GM23248 (cell line): Measurements from ENCODE around the gene NRP1. TPM values are rescaled to one million over a fixed set of nuclear protein-coding genes. Genes with fewer than 3 reads are reported as not detected.

Experiments used
- DNase-seq: peaks from one replicate; pipeline ENCODE4 v3.0.0-alpha.2; 2015
- H2AFZ ChIP-seq: fragments of 200-600 bp; sonication (generic); 2 replicates; pipeline ENCODE4 v1.6.1; 2016; ENCODE audit warnings: antibody characterized with exemption
- H3F3A ChIP-seq: fragments of 200-600 bp; sonication (generic); 2 replicates; pipeline ENCODE4 v1.6.1; 2016; ENCODE audit warnings: mild to moderate bottlenecking, antibody characterized with exemption, mixed run types; ENCODE audit not compliant: insufficient read depth
- H3K27ac ChIP-seq: fragments of 200-600 bp; sonication (generic); 2 replicates; pipeline ENCODE4 v1.5.1; 2016; ENCODE audit warnings: mild to moderate bottlenecking
- H3K27me3 ChIP-seq: fragments of 200-600 bp; sonication (generic); replicated peaks from 2 replicates; pipeline ENCODE4 v1.6.1; 2016; ENCODE audit warnings: mild to moderate bottlenecking; ENCODE audit not compliant: insufficient read depth
- H3K36me3 ChIP-seq: fragments of 200-600 bp; sonication (generic); 2 replicates; pipeline ENCODE4 v1.6.1; 2016; ENCODE audit warnings: low read depth, mild to moderate bottlenecking
- H3K4me1 ChIP-seq: fragments of 200-600 bp; sonication (generic); 2 replicates; pipeline ENCODE4 v1.6.1; 2016; ENCODE audit warnings: mild to moderate bottlenecking; ENCODE audit not compliant: insufficient read depth
- H3K4me2 ChIP-seq: fragments of 200-600 bp; sonication (generic); one replicate; pipeline ENCODE4 v1.6.1; 2016; ENCODE audit warnings: mild to moderate bottlenecking; ENCODE audit not compliant: unreplicated experiment
- H3K4me3 ChIP-seq: fragments of 200-600 bp; sonication (generic); 2 replicates; pipeline ENCODE4 v1.5.1; 2016; ENCODE audit warnings: mild to moderate bottlenecking
- H3K79me2 ChIP-seq: fragments of 200-600 bp; sonication (generic); 2 replicates; pipeline ENCODE4 v1.6.1; 2016; ENCODE audit warnings: mild to moderate bottlenecking; ENCODE audit not compliant: insufficient read depth
- H3K9ac ChIP-seq: fragments of 200-600 bp; sonication (generic); 2 replicates; pipeline ENCODE4 v1.6.1; 2016; ENCODE audit warnings: mild to moderate bottlenecking
- H3K9me2 ChIP-seq: fragments of 200-600 bp; sonication (generic); 2 replicates; pipeline ENCODE4 v1.6.1; 2016; ENCODE audit warnings: mixed run types, mild to moderate bottlenecking, moderate library complexity; ENCODE audit not compliant: insufficient read depth
- H3K9me3 ChIP-seq: fragments of 200-600 bp; sonication (generic); one replicate; pipeline ENCODE4 v1.6.1; 2017; ENCODE audit warnings: low read depth
- H4K20me1 ChIP-seq: fragments of 200-600 bp; sonication (generic); 2 replicates; pipeline ENCODE4 v1.6.0; 2016; ENCODE audit not compliant: insufficient read depth
- EZH2 ChIP-seq: fragments of 200-600 bp; sonication (generic); IDR thresholded peaks from 2 replicates; pipeline ENCODE4 v1.6.1; 2018; ENCODE audit warnings: antibody characterized with exemption, mild to moderate bottlenecking; ENCODE audit not compliant: insufficient read depth, poor library complexity, severe bottlenecking
- EZH2phosphoT487 ChIP-seq: fragments of 200-600 bp; sonication (generic); IDR thresholded peaks from 2 replicates; pipeline ENCODE4 v1.6.1; 2018; ENCODE audit warnings: antibody characterized with exemption, moderate library complexity, mild to moderate bottlenecking, low read depth; ENCODE audit not compliant: insufficient read depth
- WGBS, 2 experiments: methylation state at CpG; one replicate each; pipeline ENCODE4 v1.1.6; 2015 to 2017; ENCODE audit warnings: low lambda C conversion rate in 2 of 2, low coverage in 1 of 2; ENCODE audit errors: missing lambda C conversion rate in 2 of 2; 5-methylcytosine and 5-hydroxymethylcytosine counted together
- in situ Hi-C: fragments of 300-500 bp; cut with MboI; formaldehyde crosslinking; loops from 2 replicates; pipeline ENCODE4 v1.15.0; 2020
- polyA plus RNA-seq: library from polyadenylated mRNA; unstranded; fragments of >200 nt; fragmentation: Nextera tagmentation; extraction: Ambion mirVana; gene quantifications from 2 replicates; pipeline ENCODE4 v1.2.1, GENCODE V29; 2016
- total RNA-seq: library from RNA; depleted of rRNA; stranded (reverse); fragments of >200 nt; shearing (Covaris generic); gene quantifications from 2 replicates; pipeline ENCODE4 v1.2.3, GENCODE V29; 2014

Gene NRP1
- total and polyA plus RNA-seq, 2 experiments from 2014 or later, result 152 to 175 TPM

DNA sequence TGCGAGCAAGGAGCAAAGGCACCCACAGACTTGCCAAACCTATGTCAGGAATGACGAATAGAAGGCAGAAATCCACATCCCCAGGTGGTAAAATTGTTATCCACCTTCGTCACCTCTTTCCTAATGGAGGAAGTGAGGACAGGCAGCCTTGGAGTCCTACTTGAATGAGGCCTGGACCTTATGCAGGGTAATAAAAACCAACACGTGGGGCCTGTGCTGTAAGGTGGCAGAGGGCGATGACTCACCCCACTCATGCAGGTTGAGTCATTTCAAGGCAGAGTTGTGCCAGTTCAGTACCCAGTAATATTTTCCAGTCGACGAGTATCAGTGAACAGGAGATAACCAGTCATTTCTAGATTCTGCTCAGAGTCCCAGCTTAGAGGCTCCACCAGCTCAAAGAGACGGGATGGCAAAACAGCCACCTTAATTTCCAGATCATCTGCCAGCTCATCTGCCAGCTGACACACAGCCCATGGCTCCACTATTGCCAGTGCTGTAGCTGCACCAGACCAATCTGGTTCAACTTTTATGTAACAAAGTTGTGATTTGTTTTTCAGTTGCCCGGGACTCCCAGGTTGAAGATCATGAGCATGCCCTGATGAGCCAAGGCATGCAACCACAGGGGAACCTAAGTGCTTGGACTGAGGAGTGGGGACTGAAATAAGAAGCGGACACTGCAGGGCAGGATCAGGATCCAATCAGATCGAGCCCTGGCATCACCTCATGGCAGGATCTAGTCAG is 200.3 kb downstream of the NRP1 start:
- in situ Hi-C loops, result no loop called here
- Histone ChIP-seq H3K27ac (peak overlapping the region; percentile 48), H4K20me1 (no peaks in the 10 kb centered on the region), H3K4me3 (no peak overlapping the region), H3K4me1 (peaks cover 49% of the 10 kb centered on the region), H2AFZ (no peak overlapping the region), H3K79me2 (no peaks in the 10 kb centered on the region), H3K4me2 (no peak overlapping the region), H3K9ac (no peak overlapping the region), H3F3A (peaks cover 39% of the 10 kb centered on the region), H3K9me3 (no peaks in the 10 kb centered on the region), H3K9me2 (no peaks in the 10 kb centered on the region), H3K27me3 (no peaks in the 10 kb centered on the region), H3K36me3 (no peaks in the 10 kb centered on the region)
- TF ChIP-seq EZH2phosphoT487, result no peak
- TF ChIP-seq EZH2, result no peak
- peak; percentile 95 for DNase-seq
- WGBS, 2 experiments, result 61 to 62% methylated on average over 11 of the region's 11 CpGs

DNA sequence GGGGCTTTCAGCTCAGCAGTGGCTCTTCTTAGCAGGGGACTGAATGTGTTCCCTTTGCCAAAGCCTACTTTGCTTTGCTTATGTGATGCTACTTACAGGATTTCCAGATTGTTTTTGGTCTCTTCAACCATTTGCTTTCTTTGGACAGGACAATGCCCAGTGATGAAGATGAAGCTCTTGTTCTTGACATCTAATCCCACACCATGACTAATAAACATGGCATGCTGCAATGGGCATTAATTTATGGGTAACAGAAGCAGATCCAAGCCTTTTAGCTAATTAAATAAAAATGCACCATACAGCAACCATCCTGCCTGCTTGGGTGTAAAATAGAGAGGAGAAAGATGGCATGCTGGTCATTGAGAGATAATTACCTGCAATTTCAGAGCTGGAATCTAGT is 200.9 kb downstream of the NRP1 start:
- no peak overlapping the region for H3K4me2 ChIP-seq
- no peak for DNase-seq

DNA sequence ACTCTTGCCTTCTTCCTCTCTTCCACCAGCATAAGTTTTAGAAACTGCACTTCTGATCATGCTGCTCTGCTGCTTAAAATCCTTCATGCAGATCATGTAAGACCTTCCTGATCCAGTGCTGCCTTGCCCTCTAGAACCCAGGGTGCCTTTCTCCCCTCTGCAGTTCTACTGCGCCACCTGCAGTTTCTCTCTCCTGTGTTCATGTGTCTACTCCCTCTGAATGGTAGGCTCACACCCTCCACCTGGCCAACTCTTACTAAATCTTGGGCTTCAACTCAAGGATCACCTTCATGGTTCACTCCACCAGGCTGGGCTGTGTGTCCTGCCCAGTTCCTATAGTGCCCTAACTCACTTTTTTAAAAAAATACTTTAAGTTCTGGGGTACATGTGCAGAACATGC is 201.8 kb downstream of the NRP1 start:
- H3K79me2 ChIP-seq, result no peaks in the 10 kb centered on the region
- H3K27ac ChIP-seq, result no peak overlapping the region
- 95 to 100% methylated on average over 1 of the region's 1 CpG for WGBS, 2 experiments
- H2AFZ ChIP-seq, result no peak overlapping the region
- H3K9me3 ChIP-seq, result no peaks in the 10 kb centered on the region
- H3K4me3 ChIP-seq, result no peak overlapping the region
- H4K20me1 ChIP-seq, result no peaks in the 10 kb centered on the region
- peaks cover 48% of the 10 kb centered on the region for H3F3A ChIP-seq
- no peaks in the 10 kb centered on the region for H3K9me2 ChIP-seq
- peaks cover 57% of the 10 kb centered on the region for H3K4me1 ChIP-seq
- no peak overlapping the region for H3K9ac ChIP-seq
- H3K27me3 ChIP-seq, result no peaks in the 10 kb centered on the region
- no peak overlapping the region for H3K4me2 ChIP-seq
- TF ChIP-seq EZH2phosphoT487 (no peak), EZH2 (no peak)
- no peaks in the 10 kb centered on the region for H3K36me3 ChIP-seq
- DNase-seq, result no peak
- in situ Hi-C loops, result no loop called here

More for the DNA sequence above, 200.9 kb downstream of the NRP1 start:
- Histone ChIP-seq H3K9me3 (no peaks in the 10 kb centered on the region), H4K20me1 (no peaks in the 10 kb centered on the region), H3K4me3 (no peak overlapping the region), H3K79me2 (no peaks in the 10 kb centered on the region), H3K9ac (no peak overlapping the region), H3K4me1 (peaks cover 55% of the 10 kb centered on the region), H3K27ac (peak overlapping the region; percentile 26), H3F3A (peaks cover 45% of the 10 kb centered on the region), H3K27me3 (no peaks in the 10 kb centered on the region), H3K36me3 (no peaks in the 10 kb centered on the region), H3K9me2 (no peaks in the 10 kb centered on the region), H2AFZ (no peak overlapping the region)
- TF ChIP-seq EZH2phosphoT487 (no peak), EZH2 (no peak)
- in situ Hi-C loops, result no loop called here

DNA sequence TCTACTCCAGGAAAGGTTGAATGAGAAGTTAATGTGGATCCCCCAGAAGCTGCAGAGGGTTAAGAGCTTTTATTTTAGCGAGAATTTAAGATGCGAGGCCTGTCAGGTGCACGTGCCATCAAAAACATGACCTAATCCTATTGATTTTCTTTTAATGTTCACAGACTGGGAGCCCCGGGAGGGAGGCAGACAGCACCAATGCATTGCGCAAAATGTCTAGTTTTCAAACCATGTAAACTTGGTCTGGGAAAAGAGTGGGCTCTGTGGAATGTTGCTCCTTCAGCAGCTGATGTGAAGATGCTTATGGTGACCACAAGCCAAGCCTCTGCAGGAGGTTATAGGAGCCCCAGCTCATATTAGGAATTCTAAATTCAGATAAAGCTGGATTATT is 204.5 kb downstream of the NRP1 start:
- H3K36me3 ChIP-seq, result no peaks in the 10 kb centered on the region
- H3K9me2 ChIP-seq, result no peaks in the 10 kb centered on the region
- no peaks in the 10 kb centered on the region for H4K20me1 ChIP-seq
- no peaks in the 10 kb centered on the region for H3K27me3 ChIP-seq
- 79 to 84% methylated on average over 5 of the region's 5 CpGs for WGBS, 2 experiments
- H3K4me3 ChIP-seq, result peak overlapping the region; percentile 57; the same call in 1 of the 2 replicates
- H3K27ac ChIP-seq, result peak overlapping the region; percentile 86
- TF ChIP-seq EZH2 (no peak), EZH2phosphoT487 (no peak)
- peak overlapping the region; percentile 24 for H3K4me2 ChIP-seq
- no peak overlapping the region for H2AFZ ChIP-seq
- peaks cover 30% of the 10 kb centered on the region for H3F3A ChIP-seq
- H3K4me1 ChIP-seq, result peaks cover 42% of the 10 kb centered on the region
- in situ Hi-C loops, result no loop called here
- no peaks in the 10 kb centered on the region for H3K9me3 ChIP-seq
- H3K79me2 ChIP-seq, result no peaks in the 10 kb centered on the region
- DNase-seq, result peak; percentile 81
- H3K9ac ChIP-seq, result peak overlapping the region; percentile 79
